ENCODE measurements around the gene UCP2.

UCP2 gene

DNA sequence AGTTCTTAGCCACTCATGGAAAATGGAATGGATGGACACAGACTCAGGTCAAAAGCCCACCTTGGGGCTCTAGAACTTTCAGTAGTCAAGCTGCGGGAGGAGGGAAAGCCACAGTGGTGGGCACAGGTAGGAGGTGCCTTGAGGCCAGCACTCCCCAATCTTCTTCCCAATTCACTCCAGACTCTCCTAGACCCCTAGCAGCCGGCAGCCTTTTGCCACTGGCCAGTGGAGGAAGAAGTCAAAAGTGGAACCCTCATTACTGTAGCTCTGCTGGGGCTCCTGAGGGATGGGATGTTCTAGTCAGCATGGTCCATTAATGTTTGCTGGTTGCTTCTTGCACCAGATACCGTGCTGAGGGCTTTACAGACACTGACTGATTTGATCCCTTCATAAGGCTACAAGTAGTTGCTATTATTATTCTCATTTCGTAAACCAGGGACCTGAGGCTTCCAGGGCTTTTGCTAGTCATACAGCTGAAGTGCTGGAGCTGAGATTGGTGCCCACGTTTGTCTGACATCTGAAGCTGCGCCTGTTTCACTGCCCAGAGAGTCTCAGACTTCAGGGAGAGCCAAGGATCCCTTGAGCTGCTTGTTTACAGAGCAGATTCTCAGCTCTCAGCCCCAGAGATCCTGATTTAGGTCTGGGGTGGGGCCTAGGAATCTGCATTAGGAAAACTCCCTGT lies 25.2 kb upstream of the UCP2 start:
- TF ChIP-seq FOXP2 (optimal IDR thresholded peaks at IDR 0.05; ENCODE audit: control extremely low read depth, extremely low read length, insufficient read depth) (no peak), EZH2 (IDR thresholded peaks at IDR 0.05) (no peak), POLR2AphosphoS5 (IDR thresholded peaks at IDR 0.05; ENCODE audit: borderline replicate concordance, low read depth, low read length) (no peak)
- no peak for DNase-seq (ENCODE audit: low read depth, low spot score)
- peaks cover 3% of the 10 kb centered on the region; the same call in 1 of the 2 replicates for H3K36me3 ChIP-seq (ENCODE audit: insufficient read depth, low read length)
- H3K27ac ChIP-seq, result no peak overlapping the region
- H3K4me3 ChIP-seq, result no peak overlapping the region
- H3K9ac ChIP-seq (ENCODE audit: insufficient read length), result no peak overlapping the region
- no peaks in the 10 kb centered on the region for H3K9me3 ChIP-seq (ENCODE audit: low read depth, low read length)

DNA sequence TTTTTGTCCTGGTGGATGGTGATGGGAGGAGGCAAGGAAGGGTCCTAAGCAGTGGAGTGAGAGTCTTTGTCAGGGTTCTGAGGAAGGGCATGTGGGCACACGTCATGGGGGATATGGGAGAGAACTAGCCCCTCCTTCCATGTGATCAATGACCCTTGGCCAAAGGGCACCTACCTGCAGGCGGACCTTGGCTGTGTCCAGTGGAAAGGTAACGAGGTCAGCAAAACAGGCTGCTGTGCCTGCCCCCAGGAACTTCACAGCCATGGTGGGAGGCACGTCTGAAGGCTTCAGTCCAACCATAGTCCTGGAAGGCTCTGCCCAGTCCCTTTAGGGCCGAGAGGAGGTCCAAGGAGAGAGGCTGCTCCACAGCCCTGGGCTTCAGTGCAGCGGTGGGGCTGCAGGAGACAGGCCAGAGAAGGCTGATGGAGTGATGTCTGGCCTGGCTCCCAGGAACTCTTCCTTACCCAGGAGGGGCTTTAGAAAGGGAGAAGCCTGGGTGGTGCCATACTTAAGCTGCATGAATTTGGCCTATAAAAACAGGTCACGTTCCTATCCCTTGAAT lies 24.2 kb upstream of the UCP2 start:
- no peak overlapping the region for H3K27ac ChIP-seq
- DNase-seq (ENCODE audit: low read depth, low spot score), result no peak
- H3K9ac ChIP-seq (ENCODE audit: insufficient read length), result no peak overlapping the region
- H3K9me3 ChIP-seq (ENCODE audit: low read depth, low read length), result no peaks in the 10 kb centered on the region
- H3K36me3 ChIP-seq (ENCODE audit: insufficient read depth, low read length), result peaks cover 4% of the 10 kb centered on the region; the same call in 1 of the 2 replicates
- TF ChIP-seq POLR2AphosphoS5 (IDR thresholded peaks at IDR 0.05; ENCODE audit: borderline replicate concordance, low read depth, low read length), result no peak
- no peak for TF ChIP-seq EZH2 (IDR thresholded peaks at IDR 0.05)
- TF ChIP-seq FOXP2 (optimal IDR thresholded peaks at IDR 0.05; ENCODE audit: control extremely low read depth, extremely low read length, insufficient read depth), result no peak
- no peak overlapping the region for H3K4me3 ChIP-seq

- no peak for DNase-seq (ENCODE audit: low read depth, low spot score)
- TF ChIP-seq FOXP2 (optimal IDR thresholded peaks at IDR 0.05; ENCODE audit: control extremely low read depth, extremely low read length, insufficient read depth), result no peak
- TF ChIP-seq POLR2AphosphoS5 (IDR thresholded peaks at IDR 0.05; ENCODE audit: borderline replicate concordance, low read depth, low read length), result no peak
- no peak for TF ChIP-seq EZH2 (IDR thresholded peaks at IDR 0.05)
- Histone ChIP-seq H3K9ac (ENCODE audit: insufficient read length) (no peak overlapping the region), H3K27ac (no peak overlapping the region), H3K36me3 (ENCODE audit: insufficient read depth, low read length) (peaks cover 4% of the 10 kb centered on the region; the same call in 1 of the 2 replicates), H3K9me3 (ENCODE audit: low read depth, low read length) (no peaks in the 10 kb centered on the region), H3K4me3 (no peak overlapping the region)
Observed at GRCh38 chr11:74005721-74006517, 23.3 kb upstream of the UCP2 start.

DNA sequence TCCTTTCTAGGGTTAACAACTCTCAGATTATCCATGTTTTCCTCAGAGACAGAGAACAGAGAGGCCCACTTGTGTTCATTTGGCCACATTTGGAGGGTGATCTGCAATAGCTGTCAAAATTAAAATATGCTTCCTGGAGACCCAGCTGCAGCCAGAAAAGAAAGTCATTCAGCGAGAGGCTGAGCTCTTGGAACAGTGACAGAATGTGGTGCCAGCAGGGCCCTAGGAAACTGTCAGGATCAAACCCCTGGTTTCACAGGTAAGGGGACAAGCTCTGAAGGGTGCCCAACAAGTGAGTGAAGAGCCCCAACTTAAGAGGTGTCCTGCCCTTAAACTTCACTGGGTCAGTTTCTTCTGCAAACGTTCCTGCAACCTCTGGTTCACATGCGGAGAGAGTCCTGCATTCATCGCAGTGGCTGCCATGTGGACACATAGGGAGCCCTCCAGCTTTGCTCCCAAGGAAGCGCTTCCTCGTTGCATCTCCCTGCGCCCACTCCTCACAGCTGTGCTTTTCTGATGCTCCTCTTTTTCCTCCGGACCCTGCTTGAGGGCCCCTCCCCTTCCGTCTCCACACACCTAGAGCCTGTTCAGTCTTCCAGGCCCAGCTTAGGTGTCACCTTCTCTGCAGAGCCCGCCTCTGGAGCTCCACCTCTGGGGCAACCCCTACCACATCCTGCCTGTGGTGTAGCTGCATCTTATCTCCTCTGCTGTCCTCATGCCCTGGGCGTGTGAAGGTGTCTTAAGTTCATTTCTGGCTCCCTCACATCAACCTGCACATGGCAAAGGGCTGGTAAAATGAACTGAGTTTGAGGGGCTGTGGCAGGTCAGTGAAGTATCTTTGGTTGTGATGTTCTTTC lies 22.3 kb upstream of the UCP2 start:
- no peak for DNase-seq (ENCODE audit: low read depth, low spot score)
- H3K27ac ChIP-seq, result no peak overlapping the region
- TF ChIP-seq POLR2AphosphoS5 (IDR thresholded peaks at IDR 0.05; ENCODE audit: borderline replicate concordance, low read depth, low read length) (no peak), EZH2 (IDR thresholded peaks at IDR 0.05) (no peak), FOXP2 (optimal IDR thresholded peaks at IDR 0.05; ENCODE audit: control extremely low read depth, extremely low read length, insufficient read depth) (no peak)
- H3K9ac ChIP-seq (ENCODE audit: insufficient read length), result no peak overlapping the region
- H3K9me3 ChIP-seq (ENCODE audit: low read depth, low read length), result no peaks in the 10 kb centered on the region
- no peak overlapping the region for H3K4me3 ChIP-seq
- H3K36me3 ChIP-seq (ENCODE audit: insufficient read depth, low read length), result peaks cover 4% of the 10 kb centered on the region; the same call in 1 of the 2 replicates

DNA sequence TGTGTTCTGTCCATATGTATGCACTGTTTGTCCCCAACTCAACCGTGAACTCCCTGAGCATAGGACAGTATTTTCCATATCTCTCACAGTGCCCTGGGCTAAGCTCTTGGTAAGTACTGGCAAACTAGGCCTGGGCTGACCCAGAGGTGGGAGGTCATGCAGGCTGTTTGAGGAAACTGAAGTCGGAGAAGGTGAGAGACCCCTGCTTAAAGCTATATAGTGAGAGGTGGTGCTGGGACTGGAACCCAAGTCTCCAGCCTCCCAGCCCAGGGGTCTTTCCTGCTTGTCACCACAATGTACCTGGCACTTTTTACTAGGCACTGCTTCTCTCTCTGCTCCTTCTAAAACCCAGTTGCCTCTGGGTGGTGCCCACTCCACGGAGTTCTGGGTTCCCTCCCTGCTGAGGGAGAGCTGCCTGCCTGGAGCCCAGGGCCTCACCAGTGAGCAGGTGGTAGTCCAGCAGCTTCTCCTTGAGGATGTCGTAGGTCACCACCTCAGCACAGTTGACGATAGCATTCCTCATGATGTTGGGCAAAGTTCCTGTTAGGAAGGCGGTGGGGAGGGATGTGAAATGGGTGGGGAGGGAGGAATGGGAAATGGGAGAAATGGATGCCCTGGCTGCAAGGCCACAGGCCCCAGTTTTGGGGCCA lies 21.5 kb upstream of the UCP2 start:
- TF ChIP-seq EZH2 (IDR thresholded peaks at IDR 0.05), result no peak
- no peak for TF ChIP-seq FOXP2 (optimal IDR thresholded peaks at IDR 0.05; ENCODE audit: control extremely low read depth, extremely low read length, insufficient read depth)
- TF ChIP-seq POLR2AphosphoS5 (IDR thresholded peaks at IDR 0.05; ENCODE audit: borderline replicate concordance, low read depth, low read length), result no peak
- H3K4me3 ChIP-seq, result no peak overlapping the region
- no peak overlapping the region for H3K27ac ChIP-seq

GRCh38 chr11:74002832-74003231 lies 20.2 kb upstream of the UCP2 start:
- Histone ChIP-seq H3K9me3 (ENCODE audit: low read depth, low read length) (no peaks in the 10 kb centered on the region), H3K9ac (ENCODE audit: insufficient read length) (no peak overlapping the region), H3K36me3 (ENCODE audit: insufficient read depth, low read length) (peaks cover 4% of the 10 kb centered on the region; the same call in 1 of the 2 replicates), H3K4me3 (no peak overlapping the region), H3K27ac (no peak overlapping the region)
- DNase-seq (ENCODE audit: low read depth, low spot score), result no peak
- no peak for TF ChIP-seq POLR2AphosphoS5 (IDR thresholded peaks at IDR 0.05; ENCODE audit: borderline replicate concordance, low read depth, low read length)
- TF ChIP-seq FOXP2 (optimal IDR thresholded peaks at IDR 0.05; ENCODE audit: control extremely low read depth, extremely low read length, insufficient read depth), result no peak
- TF ChIP-seq EZH2 (IDR thresholded peaks at IDR 0.05), result no peak

More for the DNA sequence above, 21.5 kb upstream of the UCP2 start:
- Histone ChIP-seq H3K36me3 (ENCODE audit: insufficient read depth, low read length) (peaks cover 4% of the 10 kb centered on the region; the same call in 1 of the 2 replicates), H3K9me3 (ENCODE audit: low read depth, low read length) (no peaks in the 10 kb centered on the region), H3K9ac (ENCODE audit: insufficient read length) (no peak overlapping the region)
- no peak for DNase-seq (ENCODE audit: low read depth, low spot score)

GRCh38 chr11:74001822-74002286 lies 19.2 kb upstream of the UCP2 start:
- DNase-seq (ENCODE audit: low read depth, low spot score), result no peak
- H3K27ac ChIP-seq, result no peak overlapping the region

More at GRCh38 chr11:74001822-74002286, 19.2 kb upstream of the UCP2 start:
- peaks cover 4% of the 10 kb centered on the region; the same call in 1 of the 2 replicates for H3K36me3 ChIP-seq (ENCODE audit: insufficient read depth, low read length)
- H3K9ac ChIP-seq (ENCODE audit: insufficient read length), result no peak overlapping the region
- no peak for TF ChIP-seq POLR2AphosphoS5 (IDR thresholded peaks at IDR 0.05; ENCODE audit: borderline replicate concordance, low read depth, low read length)
- no peak overlapping the region for H3K4me3 ChIP-seq
- no peaks in the 10 kb centered on the region for H3K9me3 ChIP-seq (ENCODE audit: low read depth, low read length)
